IMR-90 (cell line): ENCODE data around the gene DOK6.

ENCODE experiments used
- CTCF ChIP-seq: conservative IDR thresholded peaks from 2 replicates; pipeline ENCODE4 v1.5.1; 2012; ENCODE audit warnings: mild to moderate bottlenecking, low read depth, low read length, improper control_type of control experiment
- RAD21 ChIP-seq: IDR thresholded peaks from 2 replicates; pipeline ENCODE4 v1.6.1; 2012; ENCODE audit warnings: low read length, improper control_type of control experiment

- TF ChIP-seq RAD21 (no peak), CTCF (no peak)
Observed at GRCh38 chr18:69691008-69691760, 290.5 kb downstream of the DOK6 start.
